Activated CD8-positive, alpha-beta T cell treated with anti-CD3 and anti-CD28 coated beads for 36 hours (primary cell): ENCODE results near the gene SLC38A5. TPM values are rescaled to one million over a fixed set of nuclear protein-coding genes. Genes with fewer than 3 reads are reported as not detected.

Experiments
- ATAC-seq: fragments of 200-7000 bp; cut with Tn5 transposase; one replicate; pipeline ENCODE4 v1.10.0; 2021; ENCODE audit warnings: mild to moderate bottlenecking, moderate library complexity
- CTCF ChIA-PET: fragments of 350-600 bp; sonication (Branson Sonifier 250); formaldehyde crosslinking; loops from one replicate; lab custom pipeline; 2021; ENCODE audit warnings: antibody characterized with exemption; lab: Charles Lee
- POLR2A ChIA-PET: fragments of 350-600 bp; sonication (Branson Sonifier 250); formaldehyde crosslinking; loops from one replicate; lab custom pipeline; 2021; ENCODE audit warnings: antibody characterized with exemption; lab: Charles Lee
- DNase-seq: peaks from one replicate; pipeline ENCODE4 v3.0.0-alpha.2; 2020
- H3K27ac Mint-ChIP-seq: one replicate; pipeline ENCODE4 v1.8.0; 2021; ENCODE audit warnings: mild to moderate bottlenecking, mixed read lengths
- H3K27me3 Mint-ChIP-seq: one replicate; pipeline ENCODE4 v1.8.0; 2021; ENCODE audit warnings: mixed read lengths
- H3K36me3 Mint-ChIP-seq: one replicate; pipeline ENCODE4 v1.8.0; 2021; ENCODE audit warnings: low read depth, mixed read lengths
- H3K4me1 Mint-ChIP-seq: one replicate; pipeline ENCODE4 v1.8.0; 2021; ENCODE audit warnings: low read depth, mixed read lengths
- H3K4me3 Mint-ChIP-seq: one replicate; pipeline ENCODE4 v1.8.0; 2021; ENCODE audit warnings: mild to moderate bottlenecking, moderate library complexity, mixed read lengths
- H3K9me3 Mint-ChIP-seq: one replicate; pipeline ENCODE4 v1.8.0; 2021; ENCODE audit warnings: mixed read lengths
- CTCF ChIP-seq: fragments of 200-600 bp; IDR thresholded peaks from one replicate; pipeline ENCODE4 v1.8.0; 2022; ENCODE audit warnings: antibody characterized with exemption, mild to moderate bottlenecking
- intact Hi-C: fragments of 100-400 bp; cut with micrococcal nuclease; formaldehyde crosslinking; loops from one replicate; pipeline ENCODE4 v1.10.0; 2022
- total RNA-seq, 2 experiments: library from RNA; stranded (reverse); gene quantifications; one replicate each; pipeline ENCODE4 v1.2.3, GENCODE V29; 2021

The SLC38A5 gene
- total RNA-seq, 2 experiments from 2014 or later: 82.1 to 92.6 TPM

GRCh38 chrX:48478806-48479205 lies 8.7 kb upstream of the SLC38A5 start:
- ATAC-seq: no peak
- POLR2A ChIA-PET: no interaction called here
- Mint-ChIP-seq H3K36me3 (peaks cover 42% of the 10 kb centered on the region), H3K4me1 (peaks cover 33% of the 10 kb centered on the region), H3K4me3 (no peak overlapping the region), H3K27me3 (no peaks in the 10 kb centered on the region), H3K9me3 (no peaks in the 10 kb centered on the region), H3K27ac (peak overlapping the region; percentile 67)
- no peak for DNase-seq
- intact Hi-C loops: no loop called here
- no peak for TF ChIP-seq CTCF
- CTCF ChIA-PET: no interaction called here

GRCh38 chrX:48477960-48478755 lies 8.1 kb upstream of the SLC38A5 start:
- Mint-ChIP-seq H3K4me3 (peak overlapping the region; percentile 79), H3K27ac (peak overlapping the region; percentile 97), H3K36me3 (peaks cover 40% of the 10 kb centered on the region), H3K4me1 (peaks cover 33% of the 10 kb centered on the region), H3K9me3 (no peaks in the 10 kb centered on the region), H3K27me3 (no peaks in the 10 kb centered on the region)
- no peak for TF ChIP-seq CTCF
- ChIA-PET POLR2A (no interaction called here), CTCF (no interaction called here)
- ATAC-seq: no peak
- DNase-seq: no peak
- intact Hi-C loops: no loop called here

- H3K36me3 Mint-ChIP-seq: peaks cover 33% of the 10 kb centered on the region
- DNase-seq: no peak
- H3K4me3 Mint-ChIP-seq: peak overlapping the region; percentile 79
- no peaks in the 10 kb centered on the region for H3K27me3 Mint-ChIP-seq
- intact Hi-C loops: no loop called here
- H3K27ac Mint-ChIP-seq: peak overlapping the region; percentile 97
- peaks cover 33% of the 10 kb centered on the region for H3K4me1 Mint-ChIP-seq
- H3K9me3 Mint-ChIP-seq: no peaks in the 10 kb centered on the region
- TF ChIP-seq CTCF: no peak
- ATAC-seq: no peak
- CTCF ChIA-PET: no interaction called here
- POLR2A ChIA-PET: interaction anchor here (0.8 to 1.1 kb wide), 2 partner anchors 11 to 107 kb away, joined by 3 to 4 read pairs; no protein-coding TSS in a partner anchor
Measured at GRCh38 chrX:48476919-48477318, 6.9 kb upstream of the SLC38A5 start.

- Mint-ChIP-seq H3K4me3 (peak within 1 kb of the TSS; percentile 79), H3K27me3 (no peaks in the 10 kb centered on the region), H3K36me3 (peaks cover 32% of the 10 kb centered on the region), H3K4me1 (peaks cover 33% of the 10 kb centered on the region), H3K9me3 (no peaks in the 10 kb centered on the region), H3K27ac (peak within 1 kb of the TSS; percentile 97)
- CTCF ChIA-PET: no interaction called here
- peak; percentile 91 for DNase-seq
- POLR2A ChIA-PET: interaction anchor here (0.8 to 1.4 kb wide), 4 partner anchors 10 to 339 kb away, joined by 3 to 4 read pairs (median 4); partner anchors contain the start of gene RBM3
- peak; percentile 95 for ATAC-seq
- no peak for TF ChIP-seq CTCF
- intact Hi-C loops: no loop called here
Measured at GRCh38 chrX:48475774-48476577, 5.9 kb upstream of the SLC38A5 start, which contains the start of gene FTSJ1. FTSJ1 (plus strand) TSS chrX:48476199; CDS start chrX:48478048, 1,849 bp downstream.
